GM19467 (cell line): ENCODE measurements around the gene PVR.
"Not testable (repeated sequence)": the region's sequence is repeated elsewhere in the genome, so short reads cannot be mapped to it uniquely, and the experiment has no call there.

Experiments used
- ATAC-seq: cut with Tn5 transposase; IDR thresholded peaks from one replicate; pipeline ENCODE4 v1.9.1; 2021; ENCODE audit warnings: mild to moderate bottlenecking, moderate library complexity; ENCODE audit not compliant: unreplicated experiment

Gene PVR

GRCh38 chr19:44696939-44697669 is 53.4 kb downstream of the PVR start:
- ATAC-seq = no peak

DNA sequence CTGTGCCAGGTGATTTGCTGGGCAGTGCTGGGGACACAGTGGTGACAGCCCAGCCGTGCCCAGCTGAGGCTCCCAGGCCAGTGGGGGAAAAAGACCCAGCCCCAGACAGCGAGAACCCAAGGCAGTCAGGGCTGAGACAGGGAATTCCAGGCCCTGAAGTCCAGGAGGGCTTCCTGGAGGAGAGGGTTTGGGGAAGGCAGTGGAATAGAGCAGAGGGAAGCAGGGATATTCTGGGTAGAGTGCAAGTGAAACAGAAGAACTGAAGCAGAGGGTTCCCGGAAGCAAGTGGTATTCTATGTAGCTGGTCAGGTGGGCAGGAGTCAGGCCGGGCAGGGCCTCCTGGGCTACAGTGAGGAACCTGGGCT is 53.9 kb downstream of the PVR start:
- ATAC-seq = no peak

GRCh38 chr19:44698492-44699201 is 54.9 kb downstream of the PVR start, which contains the start of gene CEACAM16:
Gene CEACAM16 (plus strand): TSS chr19:44699151. CDS start chr19:44701457, 2,306 bp downstream.
- ATAC-seq = no peak

GRCh38 chr19:44700547-44700946 is 56.8 kb downstream of the PVR start:
- no peak for ATAC-seq

DNA sequence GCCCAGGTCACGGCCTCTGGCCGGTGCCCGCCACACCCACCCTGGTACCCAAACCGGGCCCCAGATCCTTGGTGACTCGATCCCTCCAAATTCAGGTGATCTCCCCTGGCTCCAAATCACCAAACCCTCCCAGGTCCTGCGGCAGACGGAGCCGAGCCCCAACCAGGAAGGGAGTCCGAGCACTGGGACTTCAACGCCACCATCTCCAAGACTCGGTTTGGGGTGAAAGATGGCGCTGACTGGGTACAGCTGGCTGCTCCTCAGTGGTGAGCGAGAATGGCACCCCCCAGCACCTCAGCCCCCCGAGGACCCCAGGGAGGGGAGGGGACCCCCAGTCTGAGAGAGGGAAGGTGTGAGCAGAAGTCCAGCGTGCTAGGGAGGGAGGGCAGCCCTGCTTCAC is 57.5 kb downstream of the PVR start:
- ATAC-seq = no peak

- ATAC-seq = no peak
Measured at GRCh38 chr19:44702551-44703176, 59.0 kb downstream of the PVR start.

- ATAC-seq = no peak
Measured at GRCh38 chr19:44703336-44704078, 59.8 kb downstream of the PVR start.

GRCh38 chr19:44704982-44705381 is 61.3 kb downstream of the PVR start:
- no peak for ATAC-seq

- no peak for ATAC-seq
Measured at GRCh38 chr19:44705502-44706010, 61.8 kb downstream of the PVR start.

GRCh38 chr19:44706506-44707236 is 63.0 kb downstream of the PVR start:
- no peak for ATAC-seq

- ATAC-seq = no peak
Measured at GRCh38 chr19:44707794-44708193, 64.1 kb downstream of the PVR start.

GRCh38 chr19:44708940-44709339 is 65.2 kb downstream of the PVR start:
- ATAC-seq = no peak

GRCh38 chr19:44709434-44710266 is 65.9 kb downstream of the PVR start:
- not testable (repeated sequence) for ATAC-seq

- no peak for ATAC-seq
Measured at GRCh38 chr19:44710483-44710882, 66.8 kb downstream of the PVR start.

DNA sequence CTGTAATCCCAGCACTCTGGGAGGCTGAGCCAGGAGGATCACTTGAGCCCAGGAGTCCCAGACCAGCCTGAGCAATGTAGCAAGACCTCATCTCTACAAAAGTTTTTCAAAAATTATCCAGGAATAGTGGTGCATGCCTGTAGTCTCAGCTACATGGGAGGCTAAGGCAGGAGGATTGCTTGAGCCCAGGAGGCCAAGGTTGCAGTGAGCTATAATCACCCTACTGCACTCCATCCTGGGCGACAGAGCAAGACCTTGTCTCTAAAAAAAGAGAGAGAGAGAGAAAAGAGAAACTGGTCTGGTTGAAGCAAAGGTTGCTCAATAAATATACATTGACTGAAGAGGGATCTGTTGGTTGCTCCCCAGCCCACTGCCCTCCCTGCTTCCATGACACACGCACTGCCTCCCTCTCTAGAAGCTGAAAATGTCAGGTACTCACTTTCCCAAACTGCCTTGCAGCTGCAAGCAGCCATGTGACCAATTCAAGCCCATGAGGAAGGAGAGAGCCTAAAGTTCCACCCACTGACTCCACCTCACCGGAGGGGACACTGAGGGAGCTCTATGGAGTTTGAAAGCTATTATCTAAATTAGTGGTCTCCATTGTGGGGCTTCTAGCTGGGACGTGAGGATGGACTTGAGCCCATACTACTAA is 69.3 kb downstream of the PVR start:
- ATAC-seq = no peak
